Astrocyte (in vitro differentiated cells and primary cell): ENCODE data around the gene PLIN4. TPM values are rescaled to one million over a fixed set of nuclear protein-coding genes. Genes with fewer than 3 reads are reported as not detected.
A peak's percentile ranks its signal among the peaks of the same experiment; 100 is the strongest.

Source experiments
- DNase-seq: peaks from one replicate; pipeline ENCODE4 v3.0.0-alpha.2; 2010; ENCODE audit warnings: low read depth
- FAIRE-seq: peaks from 2 replicates; lab custom pipeline; 2011; peaks lifted over from hg19 to GRCh38; lab: Jason Lieb, UNC
- H2AFZ ChIP-seq: 2 replicates; pipeline ENCODE4 v1.6.0; 2012; ENCODE audit warnings: low read depth, low read length, inconsistent platforms
- H3K27ac ChIP-seq: 2 replicates; pipeline ENCODE4 v1.5.1; 2011; ENCODE audit warnings: low read depth, low read length, inconsistent platforms
- H3K27me3 ChIP-seq: 2 replicates; pipeline ENCODE4 v1.6.0; 2011; ENCODE audit warnings: low read length, inconsistent platforms; ENCODE audit not compliant: insufficient read depth
- H3K36me3 ChIP-seq: 2 replicates; pipeline ENCODE4 v1.5.1; 2011; ENCODE audit warnings: low read length, inconsistent platforms; ENCODE audit not compliant: insufficient read depth
- H3K4me1 ChIP-seq: 2 replicates; pipeline ENCODE4 v1.5.1; 2011; ENCODE audit warnings: low read length, inconsistent platforms; ENCODE audit not compliant: insufficient read depth
- H3K4me2 ChIP-seq: 2 replicates; pipeline ENCODE4 v1.6.0; 2012; ENCODE audit warnings: low read length, inconsistent platforms
- H3K4me3 ChIP-seq: 2 replicates; pipeline ENCODE4 v1.5.1; 2011; ENCODE audit warnings: low read depth, mild to moderate bottlenecking, low read length, inconsistent platforms; ENCODE audit not compliant: insufficient read depth
- H3K79me2 ChIP-seq: 2 replicates; pipeline ENCODE4 v1.6.0; 2012; ENCODE audit warnings: mild to moderate bottlenecking, low read length, inconsistent platforms; ENCODE audit not compliant: insufficient read depth
- H3K9ac ChIP-seq: 2 replicates; pipeline ENCODE4 v1.6.0; 2012; ENCODE audit warnings: mild to moderate bottlenecking, low read length, inconsistent platforms
- H3K9me3 ChIP-seq: 2 replicates; pipeline ENCODE4 v1.5.1; 2012; ENCODE audit warnings: low read depth, mild to moderate bottlenecking, low read length, inconsistent platforms; ENCODE audit not compliant: insufficient read depth
- H4K20me1 ChIP-seq: 2 replicates; pipeline ENCODE4 v1.6.0; 2012; ENCODE audit warnings: low read length, inconsistent platforms; ENCODE audit not compliant: insufficient read depth
- H3K27ac Mint-ChIP-seq: one replicate; pipeline ENCODE4 v1.8.0; 2021; ENCODE audit warnings: mild to moderate bottlenecking, mixed read lengths; ENCODE audit not compliant: unreplicated experiment
- H3K27me3 Mint-ChIP-seq: one replicate; pipeline ENCODE4 v1.8.0; 2021; ENCODE audit warnings: low read depth, mixed read lengths; ENCODE audit not compliant: unreplicated experiment
- H3K36me3 Mint-ChIP-seq: one replicate; pipeline ENCODE4 v1.8.0; 2021; ENCODE audit warnings: low read depth, mixed read lengths; ENCODE audit not compliant: unreplicated experiment
- H3K4me1 Mint-ChIP-seq: one replicate; pipeline ENCODE4 v1.8.0; 2021; ENCODE audit warnings: low read depth, mixed read lengths; ENCODE audit not compliant: unreplicated experiment
- H3K4me3 Mint-ChIP-seq: one replicate; pipeline ENCODE4 v1.8.0; 2021; ENCODE audit warnings: mild to moderate bottlenecking, moderate library complexity, mixed read lengths; ENCODE audit not compliant: unreplicated experiment
- H3K9me3 Mint-ChIP-seq: one replicate; pipeline ENCODE4 v1.8.0; 2021; ENCODE audit warnings: mild to moderate bottlenecking, mixed read lengths; ENCODE audit not compliant: unreplicated experiment
- EZH2 ChIP-seq: IDR thresholded peaks from 2 replicates; pipeline ENCODE4 v1.6.1; 2012; ENCODE audit warnings: mild to moderate bottlenecking, low read length, inconsistent platforms; ENCODE audit not compliant: insufficient read depth
- total RNA-seq: library from RNA; stranded (reverse); gene quantifications from 2 replicates; pipeline ENCODE4 v1.2.1, GENCODE V29; 2021
- TF ChIP-seq, protein P1 (sequence below): IDR thresholded peaks from 2 replicates; pipeline ENCODE4 v1.5.1; 2011; ENCODE audit warnings: low read depth, mild to moderate bottlenecking, inconsistent platforms, low read length, moderate library complexity; ENCODE audit not compliant: insufficient read depth

Gene PLIN4
- total RNA-seq, 1 donor from 2014 or later, result 0.05 TPM

- Mint-ChIP-seq H3K27ac (no peak overlapping the region), H3K4me1 (no peaks in the 10 kb centered on the region), H3K27me3 (no peaks in the 10 kb centered on the region), H3K4me3 (no peak overlapping the region), H3K36me3 (peaks cover 20% of the 10 kb centered on the region), H3K9me3 (peaks cover 5% of the 10 kb centered on the region)
- no peak for DNase-seq
- Histone ChIP-seq H3K4me1 (no peaks in the 10 kb centered on the region), H3K27me3 (peaks cover 2% of the 10 kb centered on the region), H3K9ac (no peak overlapping the region), H3K4me2 (no peak overlapping the region), H3K79me2 (no peaks in the 10 kb centered on the region), H3K36me3 (no peaks in the 10 kb centered on the region), H3K9me3 (no peaks in the 10 kb centered on the region), H2AFZ (no peak overlapping the region), H3K4me3 (no peak overlapping the region), H3K27ac (no peak overlapping the region), H4K20me1 (no peaks in the 10 kb centered on the region)
- FAIRE-seq, result no peak
- no peak for TF ChIP-seq EZH2
- TF ChIP-seq, protein P1, sequence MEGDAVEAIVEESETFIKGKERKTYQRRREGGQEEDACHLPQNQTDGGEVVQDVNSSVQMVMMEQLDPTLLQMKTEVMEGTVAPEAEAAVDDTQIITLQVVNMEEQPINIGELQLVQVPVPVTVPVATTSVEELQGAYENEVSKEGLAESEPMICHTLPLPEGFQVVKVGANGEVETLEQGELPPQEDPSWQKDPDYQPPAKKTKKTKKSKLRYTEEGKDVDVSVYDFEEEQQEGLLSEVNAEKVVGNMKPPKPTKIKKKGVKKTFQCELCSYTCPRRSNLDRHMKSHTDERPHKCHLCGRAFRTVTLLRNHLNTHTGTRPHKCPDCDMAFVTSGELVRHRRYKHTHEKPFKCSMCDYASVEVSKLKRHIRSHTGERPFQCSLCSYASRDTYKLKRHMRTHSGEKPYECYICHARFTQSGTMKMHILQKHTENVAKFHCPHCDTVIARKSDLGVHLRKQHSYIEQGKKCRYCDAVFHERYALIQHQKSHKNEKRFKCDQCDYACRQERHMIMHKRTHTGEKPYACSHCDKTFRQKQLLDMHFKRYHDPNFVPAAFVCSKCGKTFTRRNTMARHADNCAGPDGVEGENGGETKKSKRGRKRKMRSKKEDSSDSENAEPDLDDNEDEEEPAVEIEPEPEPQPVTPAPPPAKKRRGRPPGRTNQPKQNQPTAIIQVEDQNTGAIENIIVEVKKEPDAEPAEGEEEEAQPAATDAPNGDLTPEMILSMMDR, result no peak
These were observed 31.7 kb upstream of the PLIN4 start for GRCh38 chr19:4550018-4550417.

- no peak for DNase-seq
- H3K9me3 ChIP-seq, result no peaks in the 10 kb centered on the region
- H3K27me3 Mint-ChIP-seq, result no peaks in the 10 kb centered on the region
- peaks cover 15% of the 10 kb centered on the region for H3K36me3 Mint-ChIP-seq
- H2AFZ ChIP-seq, result no peak overlapping the region
- no peak overlapping the region for H3K27ac ChIP-seq
- H3K27ac Mint-ChIP-seq, result no peak overlapping the region
- no peak overlapping the region for H3K4me3 Mint-ChIP-seq
- no peak overlapping the region for H3K4me3 ChIP-seq
- H3K36me3 ChIP-seq, result no peaks in the 10 kb centered on the region
- no peak overlapping the region for H3K9ac ChIP-seq
- peaks cover 5% of the 10 kb centered on the region for H3K9me3 Mint-ChIP-seq
- peaks cover 2% of the 10 kb centered on the region for H3K27me3 ChIP-seq
- no peaks in the 10 kb centered on the region for H3K79me2 ChIP-seq
- no peak for FAIRE-seq
- H3K4me1 Mint-ChIP-seq, result no peaks in the 10 kb centered on the region
- H3K4me1 ChIP-seq, result no peaks in the 10 kb centered on the region
- H4K20me1 ChIP-seq, result no peaks in the 10 kb centered on the region
- TF ChIP-seq, protein P1, result no peak
- TF ChIP-seq EZH2, result no peak
- no peak overlapping the region for H3K4me2 ChIP-seq
These were observed 29.9 kb upstream of the PLIN4 start for GRCh38 chr19:4548238-4548584.

GRCh38 chr19:4547303-4548237 is 29.3 kb upstream of the PLIN4 start:
- Histone ChIP-seq H3K4me3 (no peak overlapping the region), H4K20me1 (no peaks in the 10 kb centered on the region), H3K4me2 (no peak overlapping the region), H2AFZ (no peak overlapping the region), H3K9me3 (no peaks in the 10 kb centered on the region), H3K79me2 (no peaks in the 10 kb centered on the region), H3K27ac (no peak overlapping the region), H3K9ac (no peak overlapping the region), H3K36me3 (no peaks in the 10 kb centered on the region), H3K4me1 (no peaks in the 10 kb centered on the region), H3K27me3 (peaks cover 2% of the 10 kb centered on the region)
- no peak overlapping the region for H3K4me3 Mint-ChIP-seq
- DNase-seq (no peak), FAIRE-seq (no peak)
- no peaks in the 10 kb centered on the region for H3K27me3 Mint-ChIP-seq
- H3K36me3 Mint-ChIP-seq, result peaks cover 10% of the 10 kb centered on the region
- no peaks in the 10 kb centered on the region for H3K4me1 Mint-ChIP-seq
- peaks cover 2% of the 10 kb centered on the region for H3K9me3 Mint-ChIP-seq
- no peak overlapping the region for H3K27ac Mint-ChIP-seq
- TF ChIP-seq, protein P1, result peak; percentile 22
- TF ChIP-seq EZH2, result no peak
